GM18907 (cell line): Measurements from ENCODE around the gene SLC1A5.
A peak's percentile ranks its signal among the peaks of the same experiment; 100 is the strongest.
"Not testable (repeated sequence)": the region's sequence is repeated elsewhere in the genome, so short reads cannot be mapped to it uniquely, and the experiment has no call there.

Source experiments
- ATAC-seq: cut with Tn5 transposase; IDR thresholded peaks from one replicate; pipeline ENCODE4 v1.9.1; 2021; ENCODE audit warnings: mild to moderate bottlenecking, moderate library complexity; ENCODE audit not compliant: unreplicated experiment

SLC1A5 gene

GRCh38 chr19:46772170-46773017 is 16.0 kb downstream of the SLC1A5 start:
- no peak for ATAC-seq

GRCh38 chr19:46768746-46769145 is 19.6 kb downstream of the SLC1A5 start:
- not testable (repeated sequence) for ATAC-seq

GRCh38 chr19:46766569-46767317 is 21.7 kb downstream of the SLC1A5 start:
- no peak for ATAC-seq

GRCh38 chr19:46764817-46765291 is 23.5 kb downstream of the SLC1A5 start:
- ATAC-seq: no peak

GRCh38 chr19:46762245-46762890 is 26.0 kb downstream of the SLC1A5 start:
- ATAC-seq: no peak

- no peak for ATAC-seq
Measured at GRCh38 chr19:46761418-46761831, 27.0 kb downstream of the SLC1A5 start.

- ATAC-seq: not testable (repeated sequence)
Measured at GRCh38 chr19:46760897-46761296, 27.5 kb downstream of the SLC1A5 start.

- ATAC-seq: no peak
Measured at GRCh38 chr19:46760363-46760762, 28.0 kb downstream of the SLC1A5 start.

GRCh38 chr19:46759817-46760333 is 28.5 kb downstream of the SLC1A5 start:
- ATAC-seq: no peak

GRCh38 chr19:46759206-46759605 is 29.2 kb downstream of the SLC1A5 start:
- no peak for ATAC-seq

- no peak for ATAC-seq
Measured at GRCh38 chr19:46756544-46756888, 31.9 kb downstream of the SLC1A5 start.

GRCh38 chr19:46755853-46756543 is 32.4 kb downstream of the SLC1A5 start:
- ATAC-seq: no peak

GRCh38 chr19:46755077-46755852 is 33.1 kb downstream of the SLC1A5 start:
- no peak for ATAC-seq

GRCh38 chr19:46753420-46754155 is 34.8 kb downstream of the SLC1A5 start:
- no peak for ATAC-seq

GRCh38 chr19:46748325-46749109 is 39.9 kb downstream of the SLC1A5 start:
- no peak for ATAC-seq

- peak; percentile 35 for ATAC-seq
Measured at GRCh38 chr19:46746281-46747057, 41.9 kb downstream of the SLC1A5 start, which contains the start of gene STRN4. STRN4 (minus strand) TSS chr19:46746450; CDS start chr19:46746430, 20 bp downstream.

- peak; percentile 43 for ATAC-seq
Measured at GRCh38 chr19:46745521-46746280, 42.7 kb downstream of the SLC1A5 start, which contains the start of gene FKRP. FKRP (plus strand) TSS chr19:46746057; CDS start chr19:46755451, 9,394 bp downstream.
